HFF-Myc (cell line): Measurements from ENCODE around the gene IMMP2L.

ENCODE experiments used
- DNase-seq: peaks from one replicate; pipeline ENCODE4 v3.0.0-alpha.2; 2011; ENCODE audit warnings: low read depth; ENCODE audit errors: extremely low read depth
- H3K4me3 ChIP-seq: replicated peaks from 2 replicates; pipeline ENCODE4 v1.5.1; 2011; ENCODE audit warnings: low read depth, mild to moderate bottlenecking, control low read depth, low read length
- TF ChIP-seq, protein P1 (sequence below): IDR thresholded peaks from 2 replicates; pipeline ENCODE4 v1.5.1; 2012; ENCODE audit warnings: mild to moderate bottlenecking, low read depth, low read length, control low read depth; ENCODE audit errors: missing control alignments

The IMMP2L gene

DNA sequence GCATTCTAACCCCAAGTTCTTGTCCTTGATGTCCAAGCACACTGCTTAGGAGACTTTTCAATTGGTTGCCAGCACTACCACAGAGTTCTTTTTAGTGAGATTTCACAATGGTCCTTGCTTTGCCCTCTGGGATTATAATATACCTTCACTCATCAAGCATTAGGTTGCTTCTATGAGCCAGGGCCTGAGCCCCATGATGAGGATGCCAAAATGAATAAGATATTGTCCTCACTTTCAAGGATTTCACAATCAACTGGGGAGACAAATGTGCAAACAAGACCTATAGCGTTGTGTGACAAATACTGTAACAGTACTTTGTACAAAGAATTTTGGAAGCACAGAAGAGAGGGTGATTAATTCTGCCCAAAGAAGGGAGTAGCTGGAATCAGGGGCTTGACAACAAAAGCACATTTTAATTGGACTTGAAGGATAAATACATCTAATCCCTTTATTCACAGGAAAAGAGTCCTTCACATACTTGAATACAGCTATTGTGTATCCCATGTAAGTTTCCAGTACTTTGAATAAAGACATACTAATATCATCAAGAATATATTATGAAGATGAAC, 734.9 kb downstream of the IMMP2L start:
- TF ChIP-seq, protein P1, sequence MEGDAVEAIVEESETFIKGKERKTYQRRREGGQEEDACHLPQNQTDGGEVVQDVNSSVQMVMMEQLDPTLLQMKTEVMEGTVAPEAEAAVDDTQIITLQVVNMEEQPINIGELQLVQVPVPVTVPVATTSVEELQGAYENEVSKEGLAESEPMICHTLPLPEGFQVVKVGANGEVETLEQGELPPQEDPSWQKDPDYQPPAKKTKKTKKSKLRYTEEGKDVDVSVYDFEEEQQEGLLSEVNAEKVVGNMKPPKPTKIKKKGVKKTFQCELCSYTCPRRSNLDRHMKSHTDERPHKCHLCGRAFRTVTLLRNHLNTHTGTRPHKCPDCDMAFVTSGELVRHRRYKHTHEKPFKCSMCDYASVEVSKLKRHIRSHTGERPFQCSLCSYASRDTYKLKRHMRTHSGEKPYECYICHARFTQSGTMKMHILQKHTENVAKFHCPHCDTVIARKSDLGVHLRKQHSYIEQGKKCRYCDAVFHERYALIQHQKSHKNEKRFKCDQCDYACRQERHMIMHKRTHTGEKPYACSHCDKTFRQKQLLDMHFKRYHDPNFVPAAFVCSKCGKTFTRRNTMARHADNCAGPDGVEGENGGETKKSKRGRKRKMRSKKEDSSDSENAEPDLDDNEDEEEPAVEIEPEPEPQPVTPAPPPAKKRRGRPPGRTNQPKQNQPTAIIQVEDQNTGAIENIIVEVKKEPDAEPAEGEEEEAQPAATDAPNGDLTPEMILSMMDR = no peak
- no peak for DNase-seq
- no peak overlapping the region for H3K4me3 ChIP-seq

DNA sequence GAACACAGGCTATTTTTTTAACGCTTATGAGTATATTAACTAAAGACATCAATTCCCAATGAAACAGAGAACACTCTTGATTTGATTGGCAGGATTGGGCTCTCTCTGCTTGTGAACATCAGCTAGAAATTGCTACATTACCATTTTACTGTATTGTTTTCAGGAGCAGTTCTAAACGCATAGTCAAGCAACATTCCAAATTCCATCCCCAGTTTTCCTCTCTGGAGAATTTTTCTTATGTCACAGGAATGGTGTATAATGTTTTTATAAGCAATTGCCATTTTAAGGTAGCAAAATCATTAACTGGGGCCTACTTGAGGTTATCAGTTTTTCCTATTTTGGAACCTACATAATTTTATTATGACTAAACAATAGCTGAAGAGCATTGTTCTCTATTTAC, 748.3 kb downstream of the IMMP2L start:
- H3K4me3 ChIP-seq = no peak overlapping the region
- TF ChIP-seq, protein P1 = no peak
- DNase-seq = no peak

DNA sequence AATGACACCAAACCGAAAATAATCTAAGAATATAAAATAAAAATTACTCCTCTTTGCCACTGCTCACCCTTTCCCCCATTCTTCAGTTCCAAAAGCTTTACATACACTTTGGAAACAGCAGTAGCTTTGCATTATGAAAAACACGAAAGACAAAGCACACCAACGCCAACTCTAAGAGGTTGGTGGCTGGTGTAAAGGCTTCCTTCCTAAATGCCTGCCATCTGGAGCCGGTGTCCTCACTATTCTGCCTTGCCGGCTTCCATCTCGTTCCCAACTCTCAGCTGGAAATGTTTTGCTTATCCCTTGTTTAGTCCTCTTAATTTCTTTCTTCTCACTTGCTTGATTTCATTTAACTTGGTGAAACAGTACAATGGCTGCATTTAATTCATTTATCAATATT, 752.5 kb downstream of the IMMP2L start:
- TF ChIP-seq, protein P1 = no peak
- no peak for DNase-seq
- no peak overlapping the region for H3K4me3 ChIP-seq

DNA sequence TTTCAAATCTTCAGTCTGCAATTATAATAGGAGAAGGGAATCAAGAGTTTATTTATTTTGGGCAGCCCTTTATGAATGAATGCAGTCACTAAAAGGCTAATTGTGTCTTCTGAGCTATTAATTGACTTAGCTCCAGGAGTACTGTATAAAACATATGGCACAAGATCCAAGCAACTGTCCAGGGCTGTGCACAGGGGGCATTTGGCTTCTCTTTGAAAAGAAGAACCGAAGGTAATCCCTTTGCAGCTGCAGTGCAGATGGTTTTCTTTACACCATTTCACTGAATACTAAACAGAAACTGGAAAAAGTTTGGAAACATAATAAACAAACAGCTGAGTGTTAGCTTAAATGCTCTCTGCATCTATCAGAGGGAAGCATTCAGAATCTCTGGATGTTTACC, 753.9 kb downstream of the IMMP2L start:
- no peak overlapping the region for H3K4me3 ChIP-seq
- no peak for DNase-seq
- TF ChIP-seq, protein P1 = no peak

DNA sequence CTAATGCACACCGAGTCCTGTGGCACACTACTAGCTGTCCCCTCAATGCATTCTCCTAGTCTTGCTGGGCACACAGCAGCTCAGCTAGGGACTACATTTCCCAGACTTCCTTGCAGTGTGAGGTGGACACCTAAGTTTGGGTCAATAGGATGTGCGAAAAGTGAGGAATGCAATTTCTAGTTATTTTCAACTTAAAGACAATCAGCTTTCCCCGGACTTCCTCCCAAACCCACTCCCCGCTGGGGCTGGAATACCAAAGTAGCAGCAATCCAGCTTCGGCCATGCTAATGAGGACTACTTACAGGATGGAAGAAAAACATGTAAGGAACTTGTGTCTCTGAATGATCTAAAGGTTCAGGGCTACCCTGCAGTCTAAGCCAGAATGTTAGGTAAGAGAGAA, 757.8 kb downstream of the IMMP2L start:
- DNase-seq = no peak
- H3K4me3 ChIP-seq = no peak overlapping the region
- TF ChIP-seq, protein P1 = no peak

DNA sequence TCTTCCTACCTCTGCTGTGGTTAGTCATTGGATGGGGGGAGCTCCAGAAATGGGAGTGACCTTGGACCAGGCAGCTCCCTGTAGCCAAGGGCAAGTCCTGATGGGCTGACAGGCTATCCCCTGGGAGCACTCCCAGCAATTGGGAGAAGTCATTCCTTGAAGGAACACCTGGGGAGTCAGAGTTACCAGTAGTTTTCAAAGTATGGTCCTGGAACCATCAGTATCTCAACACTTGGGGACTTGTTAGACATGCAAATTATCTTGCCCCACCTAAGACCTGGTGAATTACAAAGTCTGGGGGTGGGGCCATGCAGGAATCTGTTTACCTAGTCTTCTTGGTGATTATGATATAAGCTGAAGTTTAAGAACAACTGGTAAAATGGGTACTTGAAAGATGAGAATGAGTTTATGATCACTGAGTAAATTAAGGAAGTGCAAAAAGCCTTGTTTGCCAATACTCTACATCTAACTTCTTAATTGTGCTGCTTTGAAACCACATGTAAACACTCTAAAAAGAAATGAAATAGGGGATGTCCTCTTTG, 758.6 kb downstream of the IMMP2L start:
- DNase-seq = no peak
- TF ChIP-seq, protein P1 = no peak
- no peak overlapping the region for H3K4me3 ChIP-seq

DNA sequence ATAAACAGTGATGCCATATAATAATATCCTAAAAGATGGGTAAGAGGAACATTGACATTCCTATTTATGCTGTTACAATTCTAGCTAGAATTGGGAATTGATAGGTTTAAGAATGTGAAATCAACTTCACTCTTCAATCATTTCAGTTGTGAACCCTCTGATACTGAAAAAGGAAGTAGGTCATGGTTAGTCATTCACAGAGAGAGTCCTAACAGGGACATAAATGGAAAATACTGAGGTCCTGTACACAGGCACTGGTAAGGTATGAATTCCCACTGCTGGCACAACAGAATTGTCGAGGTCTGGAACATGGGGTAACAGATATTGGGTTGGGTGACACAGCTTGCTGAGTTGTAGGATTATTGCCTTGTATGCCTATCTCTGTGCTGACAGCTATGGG, 760.8 kb downstream of the IMMP2L start:
- DNase-seq = no peak
- TF ChIP-seq, protein P1 = no peak
- no peak overlapping the region for H3K4me3 ChIP-seq
